Spleen (tissue), 11 donors: ENCODE data around the gene NFKBIL1. TPM values are rescaled to one million over a fixed set of nuclear protein-coding genes. Genes with fewer than 3 reads are reported as not detected.

ENCODE experiments used
- DNase-seq: peaks from one replicate; pipeline ENCODE4 v3.0.0-alpha.2; 2020
- H3K27ac ChIP-seq, 8 donors: fragments of 200-600 bp; sonication (generic) in 7 of 8; 1 replicate in 4 of 8; 2 replicates in 4 of 8; pipeline versions ENCODE4 v1.5.0 to v1.8.0; 2016 to 2021; ENCODE audit warnings: inconsistent platforms in 4 of 8, mild to moderate bottlenecking in 4 of 8, moderate library complexity in 1 of 8
- H3K27me3 ChIP-seq, 7 donors: fragments of 200-600 bp; sonication (generic) in 6 of 7; replicated peaks in 1 of 7; 1 replicate in 4 of 7; 2 replicates in 3 of 7; pipeline versions ENCODE4 v1.5.0 to v1.8.0; 2016 to 2021; ENCODE audit warnings: inconsistent platforms in 3 of 7, mild to moderate bottlenecking in 1 of 7
- H3K36me3 ChIP-seq, 6 donors: fragments of 200-600 bp; sonication (generic) in 5 of 6; 1 replicate in 4 of 6; 2 replicates in 2 of 6; pipeline versions ENCODE4 v1.5.0 to v1.8.0; 2016 to 2021; ENCODE audit warnings: inconsistent platforms in 2 of 6
- H3K4me1 ChIP-seq, 6 donors: fragments of 200-600 bp; sonication (generic) in 5 of 6; 1 replicate in 3 of 6; 2 replicates in 3 of 6; pipeline versions ENCODE4 v1.5.0 to v1.8.0; 2016 to 2021; ENCODE audit warnings: inconsistent platforms in 3 of 6
- H3K4me3 ChIP-seq, 8 donors: fragments of 200-600 bp; sonication (generic) in 7 of 8; 1 replicate in 4 of 8; 2 replicates in 4 of 8; pipeline versions ENCODE4 v1.5.0 to v1.8.0; 2016 to 2021; ENCODE audit warnings: inconsistent platforms in 4 of 8, mild to moderate bottlenecking in 4 of 8, moderate library complexity in 2 of 8
- H3K9me3 ChIP-seq, 8 donors: fragments of 200-600 bp; sonication (generic) in 7 of 8; 1 replicate in 4 of 8; 2 replicates in 4 of 8; pipeline versions ENCODE4 v1.5.0 to v1.8.0; 2016 to 2021; ENCODE audit warnings: inconsistent platforms in 4 of 8
- CTCF ChIP-seq, 11 experiments: fragments of 200-600 bp in 7 of 11; fragments of 450-650 bp in 4 of 11; sonication (generic) in 4 of 11; IDR thresholded peaks in 8 of 11; conservative IDR thresholded peaks in 3 of 11; 1 replicate in 7 of 11; 2 replicates in 4 of 11; pipeline versions ENCODE4 v1.4.0 to v1.8.0; 2016 to 2021; ENCODE audit warnings: antibody characterized with exemption in 11 of 11, inconsistent platforms in 4 of 11, mild to moderate bottlenecking in 1 of 11
- POLR2A ChIP-seq, 3 donors: fragments of 450-650 bp; IDR thresholded peaks; one replicate each; pipeline ENCODE4 v1.5.1; 2017; ENCODE audit warnings: antibody characterized with exemption in 3 of 3, mild to moderate bottlenecking in 1 of 3
- POLR2AphosphoS5 ChIP-seq, 3 donors: sonication (generic); formaldehyde crosslinking; IDR thresholded peaks; one replicate each; pipeline ENCODE4 v1.5.1; 2017; ENCODE audit warnings: antibody characterized with exemption in 3 of 3
- WGBS, 5 donors: extraction: QIAGEN DNeasy Blood & Tissue Kit in 3 of 5; methylation state at CpG; one replicate each; pipeline versions ENCODE4 v1.1.5 to v1.1.7; 2013 to 2018; 5-methylcytosine and 5-hydroxymethylcytosine counted together
- intact Hi-C: fragments of 100-400 bp; cut with DNase I; formaldehyde crosslinking; loops from one replicate; pipeline ENCODE4 v1.15.0; 2023; ENCODE audit warnings: low total_unique reads
- polyA plus RNA-seq, 3 donors: library from polyadenylated mRNA; stranded (reverse); fragments of 200-250 nt; gene quantifications; one replicate each; pipeline ENCODE4 v1.2.1, GENCODE V29; 2013
- total RNA-seq, 7 donors: library from RNA; depleted of rRNA in 3 of 7; stranded (reverse); fragments of >200 nt in 3 of 7; fragmentation: NEBNext Ultra II Directional in 4 of 7; extraction: Animal tissue kit (Norgen Biotek cat#: 25700) in 4 of 7; gene quantifications; one replicate each; pipeline versions ENCODE4 v1.1.0 to v1.2.1, GENCODE V29; 2016 to 2021
- donor health status: healthy with polysubstance abuse.
- donor health status: DM: no; HTN: no; CAD: no; lungs with moderate emphysema.
- donor health status: DM: no; HTN: no; CAD: no.
- donor health status: Bipolar disorder and iron deficiency.
- donor health status: healthy.
- donor health status: DM: no; HTN: no; CAD: no.
- donor health status: DM: yes; HTN: yes; CAD: no.

NFKBIL1 gene
- total and polyA plus RNA-seq, 10 donors, result 11.0 to 36.3 (median 19.4) TPM

GRCh38 chr6:31534011-31534410 lies 13.4 kb upstream of the NFKBIL1 start:
- H3K4me3 ChIP-seq, result no peak overlapping the region
- WGBS, 5 donors, result 87 to 97% (median 94%) methylated on average over 6 of the region's 6 CpGs
- intact Hi-C loops, result no loop called here
- H3K27me3 ChIP-seq, result no peaks in the 10 kb centered on the region
- H3K36me3 ChIP-seq, result peaks cover 21 to 100% (median 96%) of the 10 kb centered on the region in 6 donors
- no peak for TF ChIP-seq POLR2A (IDR thresholded peaks at IDR 0.05)
- peak in 2 of 3 donors; percentile 28 to 52 for TF ChIP-seq POLR2AphosphoS5 (IDR thresholded peaks at IDR 0.05)
- no peak for DNase-seq
- peak overlapping the region in 2 of 8 donors; percentile 36 to 43 for H3K27ac ChIP-seq
- no peaks in the 10 kb centered on the region for H3K9me3 ChIP-seq
- H3K4me1 ChIP-seq, result peaks cover 9 to 69% (median 41%) of the 10 kb centered on the region in 6 donors

GRCh38 chr6:31534521-31535040 lies 12.8 kb upstream of the NFKBIL1 start:
- TF ChIP-seq POLR2A (IDR thresholded peaks at IDR 0.05) (no peak), CTCF (IDR thresholded peaks at IDR 0.05 in 8 of 11, conservative IDR thresholded peaks at IDR 0.05 in 3 of 11) (no peak), POLR2AphosphoS5 (IDR thresholded peaks at IDR 0.05) (peak; percentile 19 to 78 (median 22))
- Histone ChIP-seq H3K4me1 (peaks cover 14 to 75% (median 46%) of the 10 kb centered on the region in 6 donors), H3K27me3 (no peaks in the 10 kb centered on the region), H3K9me3 (no peaks in the 10 kb centered on the region), H3K27ac (no peak overlapping the region), H3K4me3 (no peak overlapping the region), H3K36me3 (peaks cover 21 to 100% (median 100%) of the 10 kb centered on the region in 6 donors)
- intact Hi-C loops, result loop anchor here (5.0 kb wide), 1 partner anchor 37 kb away; the partner anchor contains the start of gene MICB
- 87 to 91% (median 90%) methylated on average over 24 of the region's 24 CpGs for WGBS, 5 donors
- DNase-seq, result no peak

- H3K27me3 ChIP-seq, result no peaks in the 10 kb centered on the region
- peaks cover 24 to 86% (median 58%) of the 10 kb centered on the region in 6 donors for H3K4me1 ChIP-seq
- DNase-seq, result no peak
- H3K36me3 ChIP-seq, result peaks cover 21 to 98% (median 96%) of the 10 kb centered on the region in 6 donors
- H3K27ac ChIP-seq, result no peak overlapping the region
- intact Hi-C loops, result loop anchor here (5.0 kb wide), 1 partner anchor 38 kb away; the partner anchor contains the start of gene MICB
- no peak overlapping the region for H3K4me3 ChIP-seq
- 35 to 66% (median 38%) methylated on average over 2 of the region's 2 CpGs for WGBS, 5 donors
- no peaks in the 10 kb centered on the region for H3K9me3 ChIP-seq
- no peak for TF ChIP-seq POLR2A (IDR thresholded peaks at IDR 0.05)
- no peak for TF ChIP-seq CTCF (IDR thresholded peaks at IDR 0.05 in 8 of 11, conservative IDR thresholded peaks at IDR 0.05 in 3 of 11)
- TF ChIP-seq POLR2AphosphoS5 (IDR thresholded peaks at IDR 0.05), result no peak
Observed at GRCh38 chr6:31535538-31536324, 11.7 kb upstream of the NFKBIL1 start.

- no peak for DNase-seq
- peaks cover 30 to 86% (median 50%) of the 10 kb centered on the region in 6 donors for H3K4me1 ChIP-seq
- TF ChIP-seq POLR2A (IDR thresholded peaks at IDR 0.05) (no peak), CTCF (IDR thresholded peaks at IDR 0.05 in 8 of 11, conservative IDR thresholded peaks at IDR 0.05 in 3 of 11) (no peak), POLR2AphosphoS5 (IDR thresholded peaks at IDR 0.05) (no peak)
- peak overlapping the region in 2 of 8 donors; percentile 74 to 88 for H3K4me3 ChIP-seq
- 55 to 75% (median 65%) methylated on average over 6 of the region's 6 CpGs for whole genome bisulfite sequencing, 5 donors
- intact Hi-C loops, result loop anchor here (5.0 kb wide), 1 partner anchor 42 kb away; the partner anchor contains the start of gene MICB
- no peaks in the 10 kb centered on the region for H3K9me3 ChIP-seq
- no peaks in the 10 kb centered on the region for H3K27me3 ChIP-seq
- H3K27ac ChIP-seq, result peak overlapping the region in 1 of 8 donors; percentile 10
- H3K36me3 ChIP-seq, result peaks cover 19 to 67% (median 64%) of the 10 kb centered on the region in 6 donors
Observed at GRCh38 chr6:31538805-31539400, 8.5 kb upstream of the NFKBIL1 start.
